T-helper 1 cell treated with Interleukin-12 subunit alpha and Interleukin-12 subunit beta and Interleukin-4 antibody, amounts not matched to agents 30 ng/mL and 1 ng/mL, for 36 hours (primary cell): Measurements from ENCODE around the gene TGM1. TPM values are rescaled to one million over a fixed set of nuclear protein-coding genes. Genes with fewer than 3 reads are reported as not detected.
"Not testable (repeated sequence)": the region's sequence is repeated elsewhere in the genome, so short reads cannot be mapped to it uniquely, and the experiment has no call there.

Experiments used
- intact Hi-C: fragments of 100-400 bp; cut with micrococcal nuclease; formaldehyde crosslinking; loops from one replicate; pipeline ENCODE4 v1.15.1; 2024
- total RNA-seq: library from RNA; stranded (reverse); gene quantifications from 2 replicates; pipeline ENCODE4 v1.2.3, GENCODE V29; 2022

Gene TGM1
- total RNA-seq, 1 donor from 2014 or later = 6.4 TPM

DNA sequence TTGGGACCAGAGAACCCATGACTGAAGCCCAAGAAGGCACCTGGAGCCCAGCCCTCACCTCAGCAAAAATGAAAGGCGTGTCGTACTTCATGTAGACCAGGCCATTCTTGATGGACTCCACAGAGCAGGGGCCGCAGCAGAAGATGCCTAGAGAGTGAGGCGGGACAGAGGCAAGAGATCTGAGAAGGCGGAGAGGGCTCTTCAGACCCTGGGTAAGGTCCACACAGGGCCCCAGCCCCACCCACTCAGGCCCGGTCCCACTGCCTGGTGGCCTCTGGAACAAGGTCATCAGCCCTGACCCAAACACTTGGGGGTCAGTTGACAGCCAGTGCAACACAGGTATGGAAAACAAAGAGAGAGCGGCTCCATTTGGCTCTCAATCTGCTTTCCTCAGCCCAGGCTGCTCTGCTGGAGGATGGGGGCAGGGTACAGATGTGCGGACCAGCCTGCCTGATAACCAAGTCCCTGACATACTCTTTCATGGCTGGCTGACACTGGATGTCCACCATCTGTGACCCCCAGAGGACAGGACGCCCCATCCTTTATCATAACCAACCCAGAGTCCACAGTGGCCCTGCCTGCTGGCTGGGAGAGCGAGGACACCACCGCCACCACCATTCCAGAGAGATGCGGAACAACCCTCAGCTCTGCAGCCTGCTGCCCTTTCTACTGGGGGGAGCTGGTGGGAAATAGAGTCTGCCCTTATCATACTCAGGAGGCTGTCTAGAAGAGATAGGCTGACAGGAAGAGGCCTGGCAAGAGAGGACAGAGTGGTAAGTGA lies 6.9 kb downstream of the TGM1 start:
- intact Hi-C loops = no loop called here

DNA sequence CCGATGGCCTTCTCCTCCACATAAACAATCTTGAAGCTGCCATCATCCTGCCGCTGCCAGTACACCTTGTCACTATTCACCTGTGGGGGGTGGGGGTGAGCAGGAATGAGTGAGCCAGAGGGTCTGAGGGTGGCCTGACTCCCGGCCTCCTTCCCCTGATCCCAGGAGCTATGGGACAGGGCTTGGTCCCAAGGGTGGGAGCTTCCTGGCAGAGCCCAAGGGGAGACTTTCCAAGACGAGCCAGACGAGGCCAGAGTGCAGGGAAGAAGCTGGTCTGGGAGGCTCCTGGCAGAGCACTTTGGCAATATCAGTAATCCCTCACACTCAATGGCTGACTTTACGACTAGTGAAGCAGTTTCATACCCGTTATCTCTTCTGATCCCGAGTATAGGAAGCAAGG lies 7.5 kb downstream of the TGM1 start:
- intact Hi-C loops = no loop called here

DNA sequence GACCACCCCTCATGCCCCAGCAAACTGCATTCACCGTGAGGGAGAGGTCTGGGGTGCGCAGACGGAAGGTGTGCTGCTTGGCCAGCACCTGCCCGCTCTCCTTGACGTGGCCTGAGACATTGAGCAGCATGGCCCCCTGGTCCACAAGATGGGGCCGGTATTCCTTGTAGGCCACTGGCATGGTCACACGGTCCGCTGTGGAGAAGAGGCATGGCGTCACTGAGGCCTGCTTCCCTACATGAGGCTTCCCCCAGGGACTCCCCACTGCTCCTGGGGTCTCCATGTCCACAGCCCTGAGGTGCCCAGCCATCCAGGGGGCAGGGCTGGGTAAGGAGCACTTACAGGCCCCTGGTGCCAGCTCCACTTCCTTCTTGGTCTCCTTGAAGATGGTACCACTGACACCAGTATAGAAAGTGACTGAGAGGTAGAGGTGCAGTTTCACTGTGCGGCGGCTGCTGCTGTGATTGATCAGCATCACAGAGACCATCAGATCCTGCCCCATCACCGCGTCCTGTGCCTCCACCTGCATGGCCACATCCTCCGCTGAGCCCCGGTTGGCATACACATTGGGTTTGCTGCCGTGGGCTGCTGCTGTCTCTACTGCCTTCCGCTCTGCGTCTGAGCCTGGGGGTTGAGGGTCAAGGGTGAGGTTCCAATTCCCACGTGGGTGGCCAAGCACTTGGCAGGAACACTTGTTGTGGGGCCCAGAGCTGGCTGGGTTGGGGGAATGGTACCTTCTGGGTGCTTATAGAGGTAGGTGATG lies 8.2 kb downstream of the TGM1 start:
- intact Hi-C loops = no loop called here

DNA sequence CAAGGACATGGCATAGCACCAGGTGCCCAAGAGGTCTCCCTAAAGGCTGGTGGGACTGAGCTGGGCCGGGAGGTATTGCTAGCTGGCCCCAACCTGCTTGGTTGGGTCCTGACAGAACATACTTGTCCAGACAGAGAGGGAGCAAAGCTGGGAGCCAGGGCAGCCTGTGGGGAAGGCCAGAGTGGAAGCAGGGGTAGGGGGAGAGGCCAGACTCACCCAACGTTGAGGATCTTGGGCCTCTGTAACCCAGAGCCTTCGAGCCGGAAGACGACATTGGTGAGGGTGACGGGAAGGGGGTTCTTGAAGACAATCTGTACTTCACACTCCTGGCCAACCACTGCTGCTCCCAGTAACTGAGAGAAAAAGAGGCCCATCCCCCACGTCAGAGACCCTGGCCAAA lies 9.0 kb downstream of the TGM1 start:
- intact Hi-C loops = no loop called here

DNA sequence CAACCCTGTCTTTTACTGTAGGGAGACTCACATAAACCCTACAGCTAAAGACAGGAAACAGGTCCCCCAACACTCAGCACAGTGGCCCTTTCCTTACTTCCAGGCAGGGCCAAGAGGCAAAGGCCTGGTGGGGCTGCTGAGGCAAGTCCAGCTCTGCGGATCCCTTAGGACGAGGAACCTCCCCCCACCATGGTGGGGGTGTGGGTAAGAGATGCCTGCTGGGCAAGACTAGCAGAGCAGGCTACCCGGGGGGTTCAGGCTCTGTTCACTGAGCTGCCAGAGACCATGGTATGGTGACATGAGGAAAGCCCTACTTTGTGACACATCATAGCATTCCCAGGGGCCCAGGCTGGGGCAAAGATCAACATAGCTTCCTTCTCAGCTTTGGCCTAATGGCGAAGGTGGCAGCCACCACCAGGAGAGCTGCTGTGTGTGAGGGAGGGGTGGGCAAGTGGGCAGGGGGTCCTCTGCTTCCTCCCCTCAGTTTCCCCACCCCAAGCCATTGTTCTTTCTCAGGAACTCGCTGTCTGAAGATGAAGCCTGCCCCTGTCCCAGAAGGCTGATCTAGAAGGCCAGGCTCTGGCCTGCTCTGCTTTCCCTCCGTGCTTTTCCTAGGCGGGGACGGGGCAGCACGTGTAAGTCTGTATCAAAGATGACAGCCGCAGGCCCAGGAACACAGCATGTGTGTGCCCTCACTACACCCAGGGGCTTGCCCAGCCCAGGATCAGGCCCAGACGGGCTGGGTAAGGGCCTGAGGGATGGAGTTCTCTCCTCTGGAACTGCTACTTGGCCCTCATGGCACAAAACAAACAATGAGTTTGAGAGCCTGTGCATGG lies 10.5 kb downstream of the TGM1 start:
- intact Hi-C loops = no loop called here

DNA sequence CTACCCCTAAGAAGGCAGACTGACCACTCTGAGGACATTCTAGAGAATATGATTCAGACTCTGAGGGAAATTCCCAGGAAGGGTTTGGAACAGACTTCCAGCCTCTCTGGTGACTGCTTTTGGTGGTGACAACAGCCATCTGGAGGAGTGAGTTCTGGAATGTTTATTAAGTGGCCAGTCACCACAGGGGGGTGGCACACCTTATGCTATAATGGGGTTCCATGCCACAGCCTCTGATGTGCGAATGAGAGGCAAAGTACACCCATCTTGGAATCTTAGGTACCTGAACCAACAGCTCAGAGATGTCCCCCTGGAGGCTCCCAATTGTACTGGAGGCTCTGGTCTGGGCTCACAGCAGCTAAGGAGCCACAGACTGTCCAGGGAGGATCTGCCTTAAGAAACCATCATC lies 11.1 kb downstream of the TGM1 start:
- intact Hi-C loops = no loop called here

DNA sequence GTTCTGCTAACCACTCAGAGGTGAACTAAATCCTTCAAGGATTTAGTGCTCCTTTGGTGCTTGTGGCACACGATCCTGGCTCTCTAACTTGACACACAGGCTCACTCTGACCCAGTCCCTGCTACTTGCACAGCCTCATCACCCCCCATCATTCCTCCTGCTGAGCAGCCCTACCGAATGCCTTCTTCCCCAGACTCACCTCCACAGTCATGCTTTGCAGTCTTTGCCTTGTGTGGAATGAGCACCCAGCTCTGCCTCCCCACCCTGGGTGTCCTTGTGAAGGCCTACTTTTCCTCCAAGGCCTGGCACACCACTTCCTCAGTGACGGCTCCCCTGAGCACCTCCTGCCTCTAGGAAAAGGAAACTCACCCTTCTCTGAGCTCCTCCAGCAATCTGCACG lies 12.6 kb downstream of the TGM1 start:
- intact Hi-C loops = no loop called here

DNA sequence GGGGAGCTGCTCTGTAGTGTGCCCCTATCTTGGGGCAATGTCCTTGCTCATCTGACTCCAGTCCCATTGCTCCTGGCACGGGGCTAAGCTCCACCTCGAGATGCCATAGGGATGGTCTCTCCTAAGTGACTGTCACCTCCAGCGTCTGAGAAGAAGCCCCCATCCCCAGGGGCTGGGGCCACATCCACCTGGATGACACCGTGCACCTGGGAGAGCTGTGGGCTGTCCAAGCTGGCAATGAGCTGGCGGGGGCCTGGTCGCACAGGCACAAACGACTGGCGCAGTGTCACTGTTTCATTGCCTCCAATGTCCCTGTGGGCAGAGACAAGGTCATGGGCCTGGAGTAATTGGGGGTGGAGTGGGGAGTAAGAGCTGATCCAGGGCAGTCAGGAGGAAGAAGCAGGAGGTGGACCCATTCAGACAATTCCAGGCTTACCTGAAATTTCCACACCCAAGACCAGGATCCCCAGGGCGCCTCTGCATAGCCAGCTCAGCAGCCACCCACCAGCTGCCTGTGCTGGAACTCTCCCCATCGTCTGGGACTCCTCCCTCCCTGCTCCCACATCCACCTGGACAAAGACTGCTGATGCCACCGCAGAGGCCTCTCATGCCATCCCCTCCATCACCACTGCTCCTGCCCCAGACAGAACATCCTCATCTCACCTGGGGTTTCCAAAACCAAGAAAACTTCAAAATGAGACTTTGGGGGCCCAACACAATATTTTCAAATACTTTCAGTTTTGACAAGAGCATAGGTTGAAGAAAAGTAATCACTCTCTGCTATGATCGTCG lies 13.6 kb downstream of the TGM1 start:
- intact Hi-C loops = no loop called here

DNA sequence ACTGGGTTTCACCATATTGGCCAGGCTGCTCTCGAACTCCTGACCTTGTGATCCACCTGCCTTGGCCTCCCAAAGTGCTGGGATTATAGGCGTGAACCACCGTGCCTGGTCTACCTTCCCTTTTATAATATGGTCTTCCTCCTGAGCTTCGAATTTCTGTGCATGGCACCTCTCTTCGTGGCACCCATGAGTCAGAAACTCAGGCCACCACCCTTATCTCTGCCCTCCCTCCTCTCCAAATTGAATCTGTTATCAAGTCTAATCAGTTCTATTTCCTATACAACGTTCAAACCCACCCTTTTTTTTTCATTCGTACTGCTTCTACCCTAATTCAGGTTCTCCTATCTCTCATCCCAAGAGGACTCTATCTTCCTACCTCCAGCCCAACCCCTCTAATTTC lies 15.6 kb downstream of the TGM1 start:
- intact Hi-C loops = no loop called here

- intact Hi-C loops = no loop called here
Measured at GRCh38 chr14:24246765-24247212, 16.2 kb downstream of the TGM1 start.

GRCh38 chr14:24245350-24245749 lies 17.6 kb downstream of the TGM1 start:
- intact Hi-C loops = not testable (repeated sequence)

- intact Hi-C loops = loop anchor here (1.0 to 5.0 kb wide), 3 partner anchors 54 to 774 kb away; partner anchors contain the start of gene NGDN
Measured at GRCh38 chr14:24243336-24243836, 19.6 kb downstream of the TGM1 start.

DNA sequence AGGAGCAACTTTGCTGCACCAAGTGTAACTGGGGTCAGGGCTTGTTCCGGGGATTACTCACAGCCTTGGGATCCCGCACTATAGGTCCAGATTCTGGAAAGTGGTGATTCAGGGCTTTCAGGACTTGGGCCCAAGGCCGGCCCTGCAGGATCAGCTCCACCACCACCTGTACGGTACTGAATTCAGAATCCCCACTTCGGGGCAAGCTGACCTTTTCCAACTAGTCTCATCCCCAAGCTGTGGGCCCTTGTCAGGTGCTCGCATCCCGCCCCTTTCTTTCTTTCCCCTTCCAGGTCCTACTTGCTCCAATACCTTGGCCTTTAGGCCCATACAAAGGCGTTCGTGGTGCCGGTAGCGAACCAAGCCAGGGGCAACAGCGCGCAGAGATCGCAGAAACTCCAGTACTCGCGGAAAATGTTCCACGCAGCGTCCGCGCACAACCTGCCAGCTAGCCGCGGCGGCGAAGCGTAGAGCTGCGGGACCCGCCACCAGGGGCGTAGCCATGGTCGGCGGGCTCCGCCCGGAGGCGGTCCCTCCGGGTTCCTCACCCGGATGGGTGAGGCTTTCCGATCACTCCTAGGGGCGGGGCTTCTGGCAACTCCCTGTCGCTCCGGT lies 21.0 kb downstream of the TGM1 start:
- intact Hi-C loops = loop anchor here (1.0 to 5.0 kb wide), 15 partner anchors 10 to 430 kb away; partner anchors contain the start of genes DCAF11, EMC9, GMPR2 and IPO4

- intact Hi-C loops = loop anchor here (5.0 kb wide), 1 partner anchor 432 kb away; no protein-coding TSS in a partner anchor
Measured at GRCh38 chr14:24240110-24240918, 22.7 kb downstream of the TGM1 start.

GRCh38 chr14:24238527-24239037 lies 24.4 kb downstream of the TGM1 start:
- intact Hi-C loops = no loop called here

- intact Hi-C loops = no loop called here
Measured at GRCh38 chr14:24238123-24238522, 24.9 kb downstream of the TGM1 start.

DNA sequence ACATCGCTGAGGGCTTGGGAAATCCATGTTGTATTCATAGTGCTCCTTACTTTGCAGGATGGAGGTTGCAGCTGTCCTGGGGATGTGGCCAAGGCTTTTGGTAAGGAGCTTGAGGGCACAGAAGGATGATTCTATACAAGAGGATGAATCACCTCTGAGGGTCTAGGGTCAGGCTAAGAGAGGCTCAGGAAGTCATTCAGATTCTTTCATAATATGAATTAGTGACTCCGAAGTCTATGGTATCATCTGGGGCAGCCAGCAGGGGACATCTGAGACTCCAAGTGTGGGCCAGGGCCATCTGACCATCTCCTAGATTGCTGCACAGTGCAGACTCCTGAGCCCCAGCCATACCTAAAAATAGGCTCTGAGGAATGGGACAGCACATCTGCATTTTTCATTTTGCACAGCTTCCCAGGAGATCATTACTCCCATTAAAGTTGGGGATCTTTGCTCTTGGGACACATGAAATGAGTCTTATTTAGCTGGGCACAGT lies 25.5 kb downstream of the TGM1 start:
- intact Hi-C loops = no loop called here

GRCh38 chr14:24236689-24237462 lies 26.1 kb downstream of the TGM1 start:
- intact Hi-C loops = no loop called here
